GM19025 (cell line): ENCODE data around the gene MAN2A1.
"Not testable (repeated sequence)": the region's sequence is repeated elsewhere in the genome, so short reads cannot be mapped to it uniquely, and the experiment has no call there.

ENCODE experiments used
- ATAC-seq: cut with Tn5 transposase; IDR thresholded peaks from one replicate; pipeline ENCODE4 v1.9.1; 2021; ENCODE audit warnings: mild to moderate bottlenecking, low read depth, moderate library complexity; ENCODE audit not compliant: unreplicated experiment

MAN2A1 gene

DNA sequence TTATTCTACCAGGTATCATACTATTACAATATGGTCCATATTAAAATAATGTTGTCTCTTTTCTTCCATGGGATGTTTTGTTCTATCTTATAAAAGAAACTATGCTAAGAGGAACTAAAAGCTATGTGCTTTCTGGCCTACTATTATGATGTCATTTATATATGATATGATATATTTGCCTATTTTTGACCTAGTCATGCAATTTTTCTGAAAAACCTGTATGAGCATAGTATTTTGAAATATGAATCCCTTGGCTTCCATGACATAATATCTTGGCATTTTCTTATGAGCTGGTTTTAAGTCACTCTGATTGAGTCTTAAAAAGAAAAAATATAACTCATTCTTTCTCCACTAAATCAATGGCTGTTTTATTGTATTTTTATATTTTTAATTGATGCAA, 60.7 kb downstream of the MAN2A1 start:
- ATAC-seq, result no peak

DNA sequence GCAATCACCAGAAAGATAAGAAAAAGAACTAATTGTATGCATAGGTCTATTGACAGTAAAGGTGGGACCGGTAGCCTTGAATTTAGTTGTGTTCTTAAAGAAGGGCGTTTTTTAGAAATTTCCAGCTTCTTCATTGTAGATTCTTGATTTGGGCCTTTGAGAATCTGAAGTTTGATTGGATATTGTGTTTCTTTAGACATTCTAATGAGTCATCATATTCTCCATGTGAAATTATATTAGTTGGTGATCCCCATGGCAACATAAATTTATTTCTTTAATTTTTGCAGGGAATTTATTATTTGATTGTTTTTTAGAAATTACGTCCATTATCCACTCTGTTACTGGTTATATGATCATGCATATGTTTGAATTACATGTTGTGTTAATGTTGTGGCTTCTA, 63.6 kb downstream of the MAN2A1 start:
- no peak for ATAC-seq

DNA sequence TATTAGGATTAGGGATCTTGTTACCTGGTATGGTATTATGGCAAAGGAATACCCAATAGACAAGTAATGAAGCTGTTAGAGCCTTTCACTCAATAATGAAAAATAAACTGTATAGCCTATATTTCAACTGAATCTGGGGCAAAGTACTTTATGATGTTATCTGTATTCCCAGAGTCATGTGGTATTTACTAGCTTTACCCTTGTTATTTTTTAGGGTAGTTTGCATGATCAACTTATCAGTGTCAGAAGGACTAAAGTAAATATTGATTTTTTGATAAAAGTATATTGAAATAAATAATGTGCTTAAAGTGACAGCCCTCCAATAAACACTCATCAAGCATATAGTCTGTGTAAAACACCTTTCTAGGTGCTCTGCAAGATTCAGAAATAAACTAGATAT, 64.6 kb downstream of the MAN2A1 start:
- no peak for ATAC-seq

DNA sequence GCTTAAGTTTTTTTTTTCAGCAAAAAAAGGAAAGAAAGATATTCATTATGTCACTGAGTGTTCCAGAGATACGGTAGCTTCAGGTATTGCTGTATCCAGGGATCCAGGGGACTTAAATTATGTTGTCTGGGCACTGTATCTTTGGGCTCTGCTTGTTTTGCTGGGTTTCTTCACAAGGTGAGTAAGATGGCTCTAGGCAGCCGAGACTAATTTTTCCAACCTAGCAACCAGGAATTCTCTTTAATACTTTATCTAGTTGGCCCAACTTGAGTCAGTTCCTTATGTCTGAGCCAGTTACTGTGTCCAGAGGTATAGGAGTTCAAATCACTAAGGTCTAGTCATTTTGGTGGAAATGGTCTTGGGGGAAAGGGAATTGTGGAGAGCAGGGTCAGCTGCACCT, 66.0 kb downstream of the MAN2A1 start:
- ATAC-seq, result no peak

DNA sequence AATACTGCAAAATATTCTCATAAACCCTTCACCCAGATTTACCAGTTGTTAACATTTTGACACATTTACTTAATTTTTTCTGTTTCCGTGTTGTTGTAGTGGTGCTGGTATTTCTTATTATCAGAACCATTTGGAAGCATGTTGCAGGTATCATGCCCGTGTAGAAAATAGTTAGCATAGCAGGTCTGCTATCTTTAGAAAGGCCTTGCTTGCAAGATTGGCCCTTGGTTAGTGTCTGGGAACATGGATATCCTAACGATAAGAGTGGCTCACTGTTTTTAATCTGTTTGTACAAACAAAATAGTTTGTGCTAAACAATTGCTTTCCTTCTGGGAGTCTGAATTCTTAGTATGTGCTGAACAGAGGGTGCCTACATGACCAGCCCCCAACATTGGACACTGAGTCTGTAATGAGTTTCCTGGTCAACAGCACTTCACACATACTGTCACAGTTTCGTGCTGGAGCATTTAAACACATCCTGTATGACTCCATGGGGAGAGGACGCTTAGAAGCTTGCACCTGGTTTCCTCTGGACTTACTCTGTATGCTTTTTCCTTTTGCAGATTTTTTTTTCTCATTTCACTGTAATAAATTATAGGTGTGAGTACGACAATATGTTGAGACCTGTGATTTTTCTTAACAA, 66.9 kb downstream of the MAN2A1 start:
- no peak for ATAC-seq

DNA sequence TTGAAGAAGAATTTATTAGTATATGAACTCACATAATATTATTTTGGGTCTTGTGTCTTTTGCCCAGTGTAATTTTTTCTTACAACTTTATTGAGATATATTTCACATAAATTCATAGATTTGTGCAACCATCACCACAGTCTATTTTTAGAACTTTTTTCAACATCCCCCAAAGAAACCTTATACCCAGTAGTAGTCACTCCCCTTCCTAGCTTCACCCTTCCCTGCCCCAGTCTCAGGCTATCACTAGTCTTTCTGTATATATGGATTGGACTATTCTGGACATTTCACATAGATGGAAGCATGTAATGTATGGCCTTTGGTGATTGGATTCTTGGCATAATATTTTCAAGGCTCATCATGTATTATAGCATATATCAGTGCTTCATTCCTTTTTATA, 67.8 kb downstream of the MAN2A1 start:
- no peak for ATAC-seq

DNA sequence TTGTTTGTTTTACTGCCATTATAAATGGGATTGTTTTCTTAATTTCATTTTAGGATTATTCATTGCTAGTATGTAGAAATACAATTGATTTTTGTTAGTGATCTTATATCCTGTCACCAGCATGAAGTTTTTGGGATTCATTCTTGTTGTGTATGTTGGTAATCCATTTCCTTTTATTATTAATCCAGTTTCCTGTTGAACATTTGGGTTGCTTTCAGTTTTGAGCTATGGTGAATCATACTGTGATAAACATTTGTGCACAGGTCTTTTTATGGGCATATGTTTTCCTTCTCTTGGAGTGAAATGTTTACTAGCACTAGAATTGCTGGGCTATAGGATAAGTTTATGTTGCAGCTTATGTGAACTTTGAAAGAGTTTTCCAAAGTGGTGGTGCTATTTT, 69.6 kb downstream of the MAN2A1 start:
- no peak for ATAC-seq

DNA sequence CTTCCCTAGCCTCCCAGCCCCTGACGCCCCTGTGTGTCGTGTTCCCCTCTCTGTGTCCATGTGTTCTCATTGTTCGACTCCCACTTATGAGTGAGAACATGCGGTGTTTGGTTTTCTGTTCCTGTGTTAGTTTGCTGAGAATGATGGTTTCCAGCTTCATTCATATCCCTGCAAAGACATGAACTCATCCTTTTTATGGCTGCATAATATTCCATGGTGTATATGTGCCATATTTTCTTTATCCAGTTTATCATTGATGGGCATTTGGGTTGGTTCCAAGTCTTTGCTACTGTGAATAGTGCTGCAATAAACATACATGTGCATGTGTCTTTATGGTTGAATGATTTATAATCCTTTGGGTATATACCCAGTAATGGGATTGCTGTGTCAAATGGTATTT, 70.4 kb downstream of the MAN2A1 start:
- not testable (repeated sequence) for ATAC-seq

DNA sequence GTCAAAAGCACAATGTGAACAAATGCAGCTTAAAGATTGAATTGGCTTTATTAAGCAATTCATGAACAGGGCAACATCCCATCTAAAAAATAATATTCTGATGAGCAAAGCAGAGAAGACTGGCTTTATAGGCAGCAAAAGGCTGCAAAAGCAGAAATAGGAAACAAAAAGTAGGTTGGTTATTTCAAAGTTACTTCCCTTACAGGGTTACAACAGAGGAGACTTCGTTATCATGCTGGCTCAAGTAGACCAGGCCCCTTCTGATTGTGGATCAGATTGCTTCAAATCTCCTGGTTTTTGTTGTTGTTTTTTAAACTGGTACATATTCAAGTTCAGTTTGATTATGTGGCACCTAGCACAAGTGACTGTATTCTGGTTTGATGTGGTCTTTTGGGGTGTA, 73.1 kb downstream of the MAN2A1 start:
- no peak for ATAC-seq

DNA sequence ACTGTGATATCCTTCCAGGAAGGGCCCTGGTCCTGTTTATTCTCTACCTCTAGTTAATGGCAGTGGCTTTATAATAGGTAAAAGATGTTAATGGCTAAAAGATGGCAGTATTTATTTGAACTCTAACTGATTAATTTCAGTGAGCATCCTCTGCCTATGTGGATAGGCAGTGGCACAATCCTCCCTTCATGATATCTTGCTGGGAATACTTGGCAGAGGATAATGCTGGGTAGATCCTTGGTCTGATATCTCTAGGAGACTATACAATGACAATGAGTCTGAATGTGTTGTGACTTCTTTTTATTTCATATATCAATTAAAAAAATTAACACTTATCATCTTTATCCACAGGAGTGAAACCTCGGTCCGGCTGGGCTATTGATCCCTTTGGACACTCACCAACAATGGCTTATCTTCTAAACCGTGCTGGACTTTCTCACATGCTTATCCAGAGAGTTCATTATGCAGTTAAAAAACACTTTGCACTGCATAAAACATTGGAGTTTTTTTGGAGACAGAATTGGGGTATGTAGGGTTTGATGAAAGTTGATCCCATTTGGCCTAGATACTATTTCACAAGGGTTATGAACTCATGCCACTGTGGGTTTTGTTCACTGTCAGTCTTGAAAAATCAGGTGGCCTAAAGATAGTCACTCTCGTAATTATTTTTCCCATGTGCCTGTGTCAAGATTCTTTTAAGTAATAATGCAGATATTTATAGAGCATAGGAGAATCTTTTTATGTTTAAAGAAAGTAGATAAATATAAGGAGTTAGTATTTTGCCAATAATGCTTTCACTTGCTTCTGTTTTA, 77.7 kb downstream of the MAN2A1 start:
- ATAC-seq, result no peak

DNA sequence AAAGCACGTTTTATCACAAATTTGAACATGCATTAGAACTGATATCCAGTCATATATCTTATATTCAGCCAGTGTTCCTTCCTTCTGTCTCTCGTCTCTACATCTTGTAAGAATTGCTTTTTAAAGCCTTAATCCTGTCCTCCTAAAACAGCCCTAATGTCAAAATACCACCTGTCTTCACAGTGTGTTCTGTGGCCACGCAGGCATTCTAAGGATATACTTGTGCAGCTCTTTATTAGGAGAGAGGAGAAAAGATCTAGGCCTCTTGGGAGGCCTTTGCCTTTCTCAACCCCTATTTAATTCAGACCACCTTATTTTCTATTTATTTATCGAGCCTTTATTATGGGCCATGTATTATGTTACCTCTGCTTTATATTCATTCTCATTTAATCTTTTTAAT, 78.3 kb downstream of the MAN2A1 start:
- ATAC-seq, result no peak

DNA sequence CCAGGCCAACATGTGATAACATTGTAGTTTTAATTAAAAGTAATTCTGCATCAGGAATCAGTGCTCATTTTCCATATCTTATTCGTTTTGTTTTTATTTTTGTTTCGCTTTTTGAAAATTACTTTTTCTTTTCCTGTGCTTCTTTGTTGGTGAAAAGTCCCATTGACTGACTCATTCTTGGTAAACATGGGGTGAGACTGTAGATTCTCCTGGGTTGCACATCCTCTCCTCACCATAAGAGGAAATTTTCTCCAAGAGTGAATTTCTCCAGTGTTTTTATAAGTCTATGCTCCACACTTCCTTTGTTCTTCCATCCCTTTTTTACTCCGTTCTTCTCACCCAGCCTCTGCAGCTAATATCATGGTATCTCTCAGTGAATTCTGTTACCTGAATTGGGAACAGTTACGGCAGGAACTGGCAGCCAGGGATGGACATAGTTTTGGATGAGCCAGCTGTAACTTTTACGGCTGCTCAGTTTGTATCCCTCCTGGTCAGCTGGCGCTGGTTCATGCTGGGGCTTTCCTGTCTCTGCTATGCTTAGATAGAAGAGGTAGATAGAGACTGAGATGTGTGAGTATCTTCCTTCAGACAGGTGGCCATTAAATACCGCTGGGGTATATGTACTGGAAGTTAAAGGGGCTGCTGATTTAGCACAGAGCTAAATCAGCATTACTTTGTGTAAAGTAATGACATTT, 80.0 kb downstream of the MAN2A1 start:
- no peak for ATAC-seq

DNA sequence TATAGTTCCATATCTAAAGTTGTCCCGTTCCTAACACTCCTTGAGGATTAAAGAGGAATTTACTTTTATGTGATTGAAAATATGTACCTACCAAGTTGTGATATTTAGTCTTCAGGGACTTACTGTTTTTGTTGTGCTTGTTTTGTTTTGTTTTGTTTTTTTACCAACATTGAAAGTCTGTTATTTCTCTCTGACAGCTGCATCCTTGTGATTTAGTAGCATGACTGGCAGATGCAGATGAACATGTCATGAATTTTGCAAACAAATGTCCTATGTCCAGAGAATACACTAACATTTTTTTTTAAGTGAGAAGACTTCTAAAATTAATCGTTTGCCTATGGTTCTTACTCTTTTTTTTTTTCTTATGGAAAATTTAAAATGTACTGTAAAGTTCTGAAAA, 85.4 kb downstream of the MAN2A1 start:
- no peak for ATAC-seq

DNA sequence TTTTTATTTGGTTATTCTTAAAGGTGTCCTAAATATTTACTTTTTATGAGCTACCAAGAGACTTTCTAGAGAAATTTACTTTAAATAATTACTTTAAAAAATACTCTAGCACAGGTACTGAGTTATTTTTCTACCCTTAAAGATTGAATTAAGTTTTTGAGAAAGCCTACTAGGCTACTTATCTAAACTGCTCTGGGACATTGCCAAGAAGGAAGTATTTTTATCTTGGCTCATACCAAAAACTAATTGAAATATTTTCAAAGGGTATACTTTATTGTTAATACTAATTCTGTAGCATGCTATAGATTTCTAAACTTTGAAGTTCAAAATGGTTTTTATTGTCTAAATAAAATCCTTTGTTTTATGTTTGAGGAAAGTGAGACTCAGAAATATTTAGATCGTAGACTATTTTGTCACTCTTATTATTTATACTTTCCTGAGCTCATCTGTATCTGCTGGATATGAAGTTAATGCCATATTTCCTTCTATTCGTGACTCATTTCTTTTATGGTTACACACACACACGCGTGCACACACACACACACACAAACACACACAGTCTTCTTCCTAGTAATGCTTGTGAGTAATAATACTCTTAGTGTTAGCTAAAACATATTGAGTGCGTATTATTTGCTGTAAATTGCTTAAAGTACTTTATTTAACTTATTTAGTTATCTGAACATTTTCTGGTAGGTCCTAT, 89.5 kb downstream of the MAN2A1 start:
- ATAC-seq, result no peak

DNA sequence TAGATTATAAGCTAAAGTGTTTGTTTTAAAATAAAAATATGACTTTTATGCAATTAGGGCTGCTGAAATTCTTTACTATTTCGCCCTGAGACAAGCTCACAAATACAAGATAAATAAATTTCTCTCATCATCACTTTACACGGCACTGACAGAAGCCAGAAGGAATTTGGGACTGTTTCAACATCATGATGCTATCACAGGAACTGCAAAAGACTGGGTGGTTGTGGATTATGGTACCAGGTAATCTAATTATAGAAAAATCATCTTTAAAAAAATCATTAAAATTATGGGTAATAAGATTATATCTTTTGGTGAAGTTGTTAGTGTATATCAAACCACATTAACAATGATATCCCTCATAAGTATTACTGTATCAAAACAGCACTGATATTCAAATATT, 95.0 kb downstream of the MAN2A1 start:
- no peak for ATAC-seq

DNA sequence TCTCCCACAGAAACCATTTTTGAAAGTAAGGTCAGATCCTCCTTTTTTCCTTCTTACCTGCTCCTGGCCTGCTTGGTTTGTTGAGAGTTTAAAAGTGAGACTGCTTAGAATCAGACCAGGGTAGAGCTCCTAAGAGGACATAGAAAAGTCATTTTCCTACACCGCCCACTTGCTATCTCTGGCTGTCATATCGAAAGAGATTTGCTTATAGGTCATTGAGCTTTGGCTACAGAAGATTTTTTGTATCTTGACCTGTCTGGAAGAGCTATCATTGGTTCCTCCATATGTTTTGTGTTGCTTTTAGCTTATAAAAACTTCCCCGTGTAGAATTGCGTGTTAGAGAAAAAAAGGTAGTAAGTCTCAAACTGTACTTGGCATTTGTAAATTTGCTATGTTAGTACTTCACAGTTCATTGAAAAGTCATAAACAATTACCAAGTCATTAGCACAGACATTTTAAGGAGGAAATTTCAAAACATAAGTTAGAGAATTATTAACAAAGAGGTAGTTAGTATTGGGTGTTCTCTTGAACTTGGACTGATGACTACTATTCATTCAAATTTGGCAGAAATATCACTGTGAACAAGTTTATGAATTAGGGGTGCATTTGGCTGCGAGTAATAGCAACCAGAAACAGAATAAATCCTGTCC, 96.6 kb downstream of the MAN2A1 start:
- ATAC-seq, result peak; percentile 60

DNA sequence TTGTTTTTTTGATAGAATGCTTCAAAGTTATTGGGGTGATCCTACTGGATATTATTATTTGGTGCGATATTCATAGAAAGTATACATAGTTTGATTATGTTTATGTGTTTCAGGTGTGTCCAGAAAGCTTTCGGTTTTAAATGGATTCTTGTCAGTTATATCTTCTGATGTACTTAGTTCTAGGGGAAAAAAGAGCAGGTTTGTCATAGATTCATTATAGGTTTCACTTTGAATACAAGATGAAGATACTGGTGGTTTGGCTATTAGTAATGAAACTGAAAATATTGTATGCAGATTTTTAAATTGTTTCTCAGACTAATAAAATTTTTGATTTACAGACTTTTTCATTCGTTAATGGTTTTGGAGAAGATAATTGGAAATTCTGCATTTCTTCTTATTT, 98.9 kb downstream of the MAN2A1 start:
- ATAC-seq, result peak; percentile 84

DNA sequence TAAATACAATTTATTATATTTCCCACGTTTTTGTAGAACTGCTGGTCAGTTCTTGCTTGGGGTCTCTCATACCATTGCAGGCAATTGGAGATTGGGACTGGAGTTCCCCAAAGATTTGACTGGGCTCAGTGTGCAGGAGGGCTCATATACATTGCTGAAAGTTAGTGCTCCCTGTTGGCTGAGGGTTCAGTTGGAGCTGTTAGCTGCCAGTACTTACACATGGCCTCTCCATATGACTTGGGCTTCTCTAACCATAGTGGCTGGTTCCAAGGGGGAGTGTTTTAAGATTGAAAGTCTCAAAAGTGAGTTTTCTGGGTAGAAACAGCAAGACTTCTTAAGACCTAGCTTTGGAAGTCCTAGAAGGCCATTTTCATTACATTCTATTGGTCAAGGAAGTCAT, 102.9 kb downstream of the MAN2A1 start:
- no peak for ATAC-seq

DNA sequence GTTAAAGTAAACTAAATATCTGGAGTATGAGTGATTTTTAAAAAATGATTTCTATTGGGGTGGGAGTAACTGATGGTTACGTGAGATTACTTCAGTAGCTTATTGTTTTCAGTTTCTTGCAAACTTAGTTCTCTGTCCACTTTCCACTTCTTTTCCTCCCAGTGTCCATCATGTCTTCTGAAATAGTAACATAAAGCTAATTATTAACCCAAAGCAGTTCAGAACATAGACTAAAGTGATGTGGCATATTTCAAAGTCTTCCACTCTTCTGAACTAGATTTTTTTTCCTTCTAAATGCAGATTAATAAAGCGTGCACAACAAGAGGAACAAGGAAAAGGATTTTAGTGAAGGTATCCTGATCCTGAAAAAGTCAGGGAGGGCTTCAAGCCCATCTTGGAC, 114.1 kb downstream of the MAN2A1 start:
- ATAC-seq, result no peak

DNA sequence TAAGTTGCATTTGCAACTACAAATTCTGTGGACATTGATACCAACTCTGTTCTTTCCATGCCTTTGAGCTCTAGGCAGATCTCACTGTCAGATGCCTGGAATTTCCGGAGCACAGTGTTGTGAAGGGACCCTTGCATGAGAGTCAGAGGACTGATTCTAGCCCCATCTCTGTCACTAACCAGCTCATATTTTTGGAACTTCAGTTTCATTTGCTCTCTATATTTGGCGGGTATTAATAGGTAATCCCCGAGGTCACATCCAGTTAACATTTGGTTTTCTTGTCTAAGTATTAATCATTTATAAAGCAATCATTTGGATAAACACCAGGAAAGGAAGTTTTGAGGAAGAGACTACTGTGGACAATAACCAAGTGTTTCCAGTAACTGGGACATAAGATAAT, 115.7 kb downstream of the MAN2A1 start:
- ATAC-seq, result peak; percentile 45

DNA sequence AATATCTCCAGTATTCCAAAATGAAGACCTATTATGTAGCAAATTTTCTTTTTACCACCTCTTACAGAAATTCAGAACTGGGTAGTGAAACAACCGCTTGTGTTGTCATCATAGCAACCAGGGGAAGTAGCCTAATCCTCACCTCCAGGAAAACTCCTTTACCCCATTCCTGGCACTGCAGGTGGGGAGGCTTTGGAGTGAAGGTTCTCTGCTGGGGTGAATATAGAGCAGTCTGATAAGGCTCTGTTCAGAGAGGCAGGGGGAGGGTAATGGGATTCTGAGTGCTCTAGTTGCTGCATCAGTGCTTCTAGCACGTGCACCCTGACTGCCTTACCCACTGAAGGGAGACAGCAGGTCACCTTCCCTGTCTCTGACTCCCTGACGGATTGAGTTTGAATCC, 116.2 kb downstream of the MAN2A1 start:
- ATAC-seq, result peak; percentile 40
